K562 (cell line): ENCODE measurements around the gene RPRML. TPM values are rescaled to one million over a fixed set of nuclear protein-coding genes. Genes with fewer than 3 reads are reported as not detected.

Experiments
- ATAC-seq: fragments of 200-7000 bp; cut with Tn5 transposase; 3 replicates; pipeline ENCODE4 v1.9.1; 2020; ENCODE audit warnings: moderate library complexity
- BruUV-seq: library from RNA; stranded (reverse); fragments of 400-500 nt; replicated peaks from 2 replicates; lab custom pipeline; 2021; lab: Mats Ljungman, UMichigan
- CTCF ChIA-PET: fragments of 300-600 bp; formaldehyde crosslinking; extraction: SDS; loops from one replicate; lab custom pipeline; 2021; ENCODE audit warnings: low intra/inter-chr PET ratio; lab: Yijun Ruan, JAX
- POLR2A ChIA-PET: fragments of 300-600, 350-650 bp; sonication (Branson Sonifier 250); formaldehyde crosslinking; extraction: SDS; loops from one replicate; lab custom pipeline; 2021; ENCODE audit warnings: antibody characterized with exemption, inconsistent platforms; lab: Yijun Ruan, JAX
- DNase-seq, 4 experiments: peaks; one replicate each; pipeline versions ENCODE4 v3.0.0 to v3.0.0-alpha.2; 2011 to 2018; ENCODE audit warnings: low spot score in 3 of 4, mixed read lengths in 3 of 4; ENCODE audit errors: extremely low read depth in 1 of 4
- FAIRE-seq: peaks from 2 replicates; lab custom pipeline; 2011; peaks lifted over from hg19 to GRCh38; lab: Jason Lieb, UNC
- H2AFZ ChIP-seq: 2 replicates; pipeline ENCODE4 v1.6.0; 2011; ENCODE audit warnings: low read depth, low read length, control low read depth, inconsistent platforms
- H3K27ac ChIP-seq: fragments of 200-600 bp; 3 replicates; pipeline ENCODE4 v1.8.0; 2011; ENCODE audit warnings: low read depth, mild to moderate bottlenecking, control low read depth, inconsistent platforms, low read length, moderate library complexity, mixed read lengths; ENCODE audit errors: extremely low read depth
- H3K27me3 ChIP-seq, 2 experiments: fragments of 300-600 bp in 1 of 2; 2 replicates in 1 of 2; 3 replicates in 1 of 2; pipeline versions ENCODE4 v1.6.0 to v1.8.0; 2011; ENCODE audit warnings: inconsistent platforms in 2 of 2, low read length in 2 of 2, mild to moderate bottlenecking in 1 of 2, mixed read lengths in 1 of 2, moderate library complexity in 1 of 2; ENCODE audit not compliant: control insufficient read depth in 2 of 2, insufficient read depth in 2 of 2
- H3K36me3 ChIP-seq: fragments of 300-600 bp; 3 replicates; pipeline ENCODE4 v1.8.0; 2011; ENCODE audit warnings: mild to moderate bottlenecking, low read length, inconsistent platforms; ENCODE audit not compliant: control insufficient read depth, insufficient read depth
- H3K4me1 ChIP-seq, 2 experiments: fragments of 200-600 bp in 1 of 2; replicated peaks in 1 of 2; 2 replicates in 1 of 2; 3 replicates in 1 of 2; pipeline versions ENCODE4 v1.5.1 to v1.8.0; 2011; ENCODE audit warnings: inconsistent platforms in 2 of 2, low read length in 2 of 2, mild to moderate bottlenecking in 1 of 2, mixed read lengths in 1 of 2, moderate library complexity in 1 of 2; ENCODE audit not compliant: control insufficient read depth in 2 of 2, insufficient read depth in 2 of 2
- H3K4me2 ChIP-seq: 2 replicates; pipeline ENCODE4 v1.6.1; 2011; ENCODE audit warnings: low read length, control low read depth, inconsistent platforms, mixed read lengths; ENCODE audit not compliant: insufficient read depth
- H3K4me3 ChIP-seq: fragments of 200-600 bp; sonication (generic), shearing (Covaris generic); 2 replicates; pipeline ENCODE4 v1.5.1; 2016; ENCODE audit warnings: control low read depth, inconsistent platforms
- H3K79me2 ChIP-seq: fragments of 200-600 bp; 3 replicates; pipeline ENCODE4 v1.8.0; 2011; ENCODE audit warnings: low read length, inconsistent platforms; ENCODE audit not compliant: control insufficient read depth, insufficient read depth
- H3K9ac ChIP-seq, 2 experiments: 2 replicates each; pipeline versions ENCODE4 v1.6.0 to v1.6.1; 2011; ENCODE audit warnings: low read depth in 2 of 2, low read length in 2 of 2, control low read depth in 1 of 2, inconsistent platforms in 1 of 2, mild to moderate bottlenecking in 1 of 2, mixed read lengths in 1 of 2; ENCODE audit not compliant: insufficient read depth in 1 of 2
- H3K9me1 ChIP-seq: one replicate; pipeline ENCODE4 v1.6.0; 2011; ENCODE audit warnings: inconsistent platforms, mild to moderate bottlenecking, low read length, moderate library complexity; ENCODE audit not compliant: control insufficient read depth, insufficient read depth
- H3K9me3 ChIP-seq: replicated peaks from 2 replicates; pipeline ENCODE4 v1.5.1; 2011; ENCODE audit warnings: low read depth, low read length, inconsistent platforms; ENCODE audit not compliant: control insufficient read depth, insufficient read depth
- H4K20me1 ChIP-seq: replicated peaks from 2 replicates; pipeline ENCODE4 v1.6.1; 2011; ENCODE audit warnings: low read length, inconsistent platforms, mixed read lengths; ENCODE audit not compliant: control insufficient read depth, insufficient read depth
- CAMTA2 ChIP-seq: fragments of 250-450 bp; sonication (Bioruptor Pico); conservative IDR thresholded peaks from 2 replicates; pipeline ENCODE4 v1.5.1; 2022
- CBFB ChIP-seq: sonication (generic); formaldehyde crosslinking; IDR thresholded peaks from 2 replicates; pipeline ENCODE4 v1.4.0; 2020; ENCODE audit warnings: mild to moderate bottlenecking, missing genetic modification reagents
- HOXB6 ChIP-seq: fragments of 250-450 bp; sonication (Bioruptor Pico); IDR thresholded peaks from 2 replicates; pipeline ENCODE4 v1.5.1; 2022; ENCODE audit warnings: mild to moderate bottlenecking, borderline replicate concordance
- ILF3 ChIP-seq: fragments of 450-650 bp; IDR thresholded peaks from 2 replicates; pipeline ENCODE4 v1.6.1; 2018; ENCODE audit warnings: antibody characterized with exemption, mild to moderate bottlenecking, moderate library complexity, borderline replicate concordance
- MAZ ChIP-seq, 2 experiments: fragments of 450-650 bp in 1 of 2; sonication (generic) in 1 of 2; formaldehyde crosslinking; IDR thresholded peaks in 1 of 2; conservative IDR thresholded peaks in 1 of 2; 2 replicates each; pipeline versions ENCODE4 v1.4.0 to v1.5.0; 2020; ENCODE audit warnings: mild to moderate bottlenecking in 1 of 2, missing genetic modification reagents in 1 of 2
- NONO ChIP-seq, 2 experiments: fragments of 200-400 bp in 1 of 2; fragments of 450-650 bp in 1 of 2; formaldehyde crosslinking in 1 of 2; IDR thresholded peaks; 2 replicates each; pipeline ENCODE4 v1.6.1; 2017; ENCODE audit warnings: low read depth in 2 of 2, mild to moderate bottlenecking in 2 of 2, moderate library complexity in 2 of 2, low read length in 1 of 2
- PHB2 ChIP-seq: fragments of 450-650 bp; IDR thresholded peaks from 2 replicates; pipeline ENCODE4 v1.6.1; 2017; ENCODE audit warnings: low read depth
- RB1 ChIP-seq: fragments of 450-650 bp; IDR thresholded peaks from 2 replicates; pipeline ENCODE4 v1.6.1; 2017; ENCODE audit warnings: low read depth, mild to moderate bottlenecking
- SETDB1 ChIP-seq: IDR thresholded peaks from one replicate; pipeline ENCODE4 v1.6.1; 2012; ENCODE audit warnings: low read length, control low read depth, inconsistent platforms
- TAF15 ChIP-seq: fragments of 200-400 bp; formaldehyde crosslinking; IDR thresholded peaks from 2 replicates; pipeline ENCODE4 v1.6.1; 2017; ENCODE audit warnings: mild to moderate bottlenecking, low read depth, low read length, moderate library complexity
- TEAD4 ChIP-seq, 2 experiments: sonication (generic) in 1 of 2; formaldehyde crosslinking in 1 of 2; IDR thresholded peaks; 2 replicates each; pipeline versions ENCODE4 v1.6.1 to v1.8.0; 2012 to 2022; ENCODE audit warnings: borderline replicate concordance in 1 of 2, inconsistent platforms in 1 of 2, low read length in 1 of 2, mild to moderate bottlenecking in 1 of 2, missing genetic modification reagents in 1 of 2
- ZNF282 ChIP-seq: sonication (generic); formaldehyde crosslinking; IDR thresholded peaks from 2 replicates; pipeline ENCODE4 v1.8.1; 2023; ENCODE audit warnings: missing genetic modification reagents
- WGBS: fragments of 100-300 bp; shearing (Covaris generic); methylation state at CpG from one replicate; pipeline ENCODE4 v1.1.6; 2016; ENCODE audit warnings: low coverage, mixed read lengths; ENCODE audit not compliant: insufficient coverage; ENCODE audit errors: missing lambda C conversion rate; 5-methylcytosine and 5-hydroxymethylcytosine counted together
- in situ Hi-C: fragments of 300-500 bp; cut with MboI; formaldehyde crosslinking; loops from 4 replicates; pipeline ENCODE4 v1.15.0; 2018; ENCODE audit warnings: inconsistent platforms, mixed read lengths
- intact Hi-C: fragments of 100-400 bp; cut with micrococcal nuclease; formaldehyde crosslinking; loops from 2 replicates; pipeline ENCODE4 v1.14.2; 2022
- polyA plus RNA-seq, 8 experiments: library from polyadenylated mRNA; depleted of rRNA in 4 of 8; stranded (reverse) in 5 of 8; unstranded in 3 of 8; fragments of >200 nt; fragmentation: Nextera tagmentation in 2 of 8; fragmentation: Illumina TruSeq in 1 of 8; extraction: Ambion mirVana in 2 of 8; extraction: Trizol in 1 of 8; gene quantifications; 2 replicates each; pipeline versions ENCODE4 v1.2.1 to v1.2.3, GENCODE V29; 2011 to 2014; ENCODE audit warnings: inconsistent platforms in 1 of 8, missing spikeins in 1 of 8
- total RNA-seq, 7 experiments: library from RNA; depleted of rRNA in 6 of 7; stranded (reverse); fragments of >200 nt in 6 of 7; fragmentation: Illumina TruSeq in 2 of 7; extraction: Trizol in 2 of 7; gene quantifications; 2 replicates each; pipeline versions ENCODE4 v1.2.1 to v1.2.3, GENCODE V29; 2011 to 2021; ENCODE audit warnings: low replicate concordance in 1 of 7
- TF ChIP-seq, protein P1 (sequence below): fragments of 250-450 bp; sonication (Bioruptor Pico); IDR thresholded peaks from 2 replicates; pipeline ENCODE4 v1.9.0; 2021; ENCODE audit warnings: mild to moderate bottlenecking
- TF ChIP-seq, protein P2 (sequence below), 3 experiments: IDR thresholded peaks in 2 of 3; conservative IDR thresholded peaks in 1 of 3; 2 replicates each; pipeline ENCODE4 v1.5.1; 2011 to 2012; ENCODE audit warnings: low read length in 3 of 3, mild to moderate bottlenecking in 3 of 3, control low read depth in 2 of 3, improper control_type of control experiment in 1 of 3, inconsistent platforms in 1 of 3, low read depth in 1 of 3, mixed read lengths in 1 of 3, moderate library complexity in 1 of 3; ENCODE audit not compliant: insufficient read depth in 2 of 3
- TF ChIP-seq, protein P3 (sequence below): fragments of 200-800 bp; sonication (Bioruptor generic); IDR thresholded peaks from 2 replicates; pipeline ENCODE4 v1.6.1; 2017; ENCODE audit warnings: missing genetic modification characterization, missing compliant biosample characterization

Gene RPRML
- total and polyA plus RNA-seq, 9 of the 15 experiments (the other 6 are each of a cell fraction or from before 2014, with no cell fraction given): not detected

DNA sequence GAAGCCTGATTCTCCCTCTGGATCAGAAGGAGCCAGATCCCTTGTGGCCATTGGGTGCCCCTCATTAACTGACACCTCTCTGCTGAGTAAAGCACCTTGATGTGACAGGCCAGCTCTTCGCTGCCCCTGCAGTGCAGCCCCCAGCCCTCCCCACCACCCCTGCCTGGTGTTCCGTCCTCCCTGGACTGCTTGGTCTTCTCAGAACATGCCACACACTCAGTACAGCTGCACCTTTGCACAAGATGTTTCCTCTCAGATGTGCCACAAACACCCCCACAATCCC is 35.9 kb downstream of the RPRML start (continued):
- TF ChIP-seq, protein P1, sequence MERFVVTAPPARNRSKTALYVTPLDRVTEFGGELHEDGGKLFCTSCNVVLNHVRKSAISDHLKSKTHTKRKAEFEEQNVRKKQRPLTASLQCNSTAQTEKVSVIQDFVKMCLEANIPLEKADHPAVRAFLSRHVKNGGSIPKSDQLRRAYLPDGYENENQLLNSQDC (CRISPR knock-in tag): no peak

DNA sequence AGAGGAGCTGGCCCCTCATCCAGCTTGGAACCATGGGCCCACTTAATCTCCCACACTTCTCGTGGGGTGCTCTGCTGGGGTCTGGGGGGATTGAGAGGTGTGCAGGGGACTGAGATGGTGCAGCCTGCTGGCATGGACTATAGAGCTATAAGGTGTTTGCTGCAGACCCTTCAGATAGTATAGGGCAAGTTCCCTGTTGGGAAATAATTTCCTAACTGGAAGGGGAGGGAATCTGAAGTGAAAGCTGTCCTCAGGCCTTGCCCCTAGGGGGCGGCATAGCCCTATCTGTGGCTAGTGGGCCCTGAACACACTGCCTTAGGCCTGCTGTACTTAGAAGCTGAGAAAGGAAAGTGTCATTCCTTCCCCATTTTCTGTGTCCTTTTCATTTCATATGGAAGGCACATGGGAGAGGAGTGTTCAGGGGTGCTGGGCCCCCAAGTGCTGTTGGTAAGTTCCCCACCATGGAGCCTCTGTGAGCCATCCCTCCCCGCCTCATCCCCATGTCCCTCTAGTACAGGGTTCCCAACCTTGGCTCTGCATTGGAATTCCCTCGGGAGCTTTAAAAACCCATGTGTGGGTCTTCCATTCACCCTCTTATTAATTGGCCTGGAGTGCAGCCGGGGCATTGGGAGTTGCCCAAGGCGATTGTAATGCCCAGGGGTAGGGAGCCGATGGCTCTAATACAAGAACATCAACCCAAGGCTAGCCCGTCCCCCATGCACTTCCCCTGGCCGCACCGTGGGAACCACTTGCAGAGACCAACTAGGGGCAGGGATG is 36.4 kb downstream of the RPRML start:
- DNase-seq (peak; percentile 78 to 84 (median 82)), FAIRE-seq (peak; percentile 95), ATAC-seq (peak; percentile 89)
- H2AFZ ChIP-seq: no peak overlapping the region
- WGBS: 73% methylated on average over 10 of the region's 10 CpGs
- no peak overlapping the region for H3K4me2 ChIP-seq
- H3K79me2 ChIP-seq: no peaks in the 10 kb centered on the region
- peak overlapping the region in 1 of 2 experiments; percentile 15; a peak in 1 of 4 replicates for H3K9ac ChIP-seq
- ChIA-PET CTCF (interaction anchor here (0.7 to 2.6 kb wide), 3 partner anchors 372 to 673 kb away, joined by 3 to 11 read pairs (median 4); no protein-coding TSS in a partner anchor), POLR2A (interaction anchor here (0.6 to 1.7 kb wide), 20 partner anchors 8 to 1092 kb away, joined by 3 to 7 read pairs (median 4); no protein-coding TSS in a partner anchor)
- peaks cover 28% of the 10 kb centered on the region for H4K20me1 ChIP-seq
- no peak overlapping the region for H3K27ac ChIP-seq
- H3K9me3 ChIP-seq: no peaks in the 10 kb centered on the region
- intact Hi-C loops: loop anchor here (1.0 to 5.0 kb wide), 3 partner anchors 40 to 375 kb away; no protein-coding TSS in a partner anchor
- H3K4me3 ChIP-seq: no peak overlapping the region
- peaks cover 34% of the 10 kb centered on the region for H3K36me3 ChIP-seq
- no TSS peak for BruUV-seq
- in situ Hi-C loops: no loop called here
- H3K27me3 ChIP-seq: peaks cover 0 to 8% of the 10 kb centered on the region in 2 experiments; a peak in 2 of 5 replicates
- no peaks in the 10 kb centered on the region for H3K9me1 ChIP-seq
- H3K4me1 ChIP-seq: peaks cover 11 to 12% of the 10 kb centered on the region in 2 experiments
- TF ChIP-seq MAZ (CRISPR knock-in tag; conservative IDR thresholded peaks at IDR 0.05 in 1 of 2, IDR thresholded peaks at IDR 0.05 in 1 of 2): no peak
- TF ChIP-seq, protein P2, sequence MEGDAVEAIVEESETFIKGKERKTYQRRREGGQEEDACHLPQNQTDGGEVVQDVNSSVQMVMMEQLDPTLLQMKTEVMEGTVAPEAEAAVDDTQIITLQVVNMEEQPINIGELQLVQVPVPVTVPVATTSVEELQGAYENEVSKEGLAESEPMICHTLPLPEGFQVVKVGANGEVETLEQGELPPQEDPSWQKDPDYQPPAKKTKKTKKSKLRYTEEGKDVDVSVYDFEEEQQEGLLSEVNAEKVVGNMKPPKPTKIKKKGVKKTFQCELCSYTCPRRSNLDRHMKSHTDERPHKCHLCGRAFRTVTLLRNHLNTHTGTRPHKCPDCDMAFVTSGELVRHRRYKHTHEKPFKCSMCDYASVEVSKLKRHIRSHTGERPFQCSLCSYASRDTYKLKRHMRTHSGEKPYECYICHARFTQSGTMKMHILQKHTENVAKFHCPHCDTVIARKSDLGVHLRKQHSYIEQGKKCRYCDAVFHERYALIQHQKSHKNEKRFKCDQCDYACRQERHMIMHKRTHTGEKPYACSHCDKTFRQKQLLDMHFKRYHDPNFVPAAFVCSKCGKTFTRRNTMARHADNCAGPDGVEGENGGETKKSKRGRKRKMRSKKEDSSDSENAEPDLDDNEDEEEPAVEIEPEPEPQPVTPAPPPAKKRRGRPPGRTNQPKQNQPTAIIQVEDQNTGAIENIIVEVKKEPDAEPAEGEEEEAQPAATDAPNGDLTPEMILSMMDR (IDR thresholded peaks at IDR 0.05 in 2 of 3, conservative IDR thresholded peaks at IDR 0.05 in 1 of 3; ENCODE audit: insufficient read depth in 2 of 3, low read depth in 1 of 3, low read length in 3 of 3): peak; percentile 84 to 94 (median 93)
- no peak for TF ChIP-seq SETDB1
- TF ChIP-seq ILF3: 0 out of 2 replicates have a peak, but pooled peaks have one; percentile 31
- no peak for TF ChIP-seq TAF15
- no peak for TF ChIP-seq HOXB6 (CRISPR knock-in tag)
- TF ChIP-seq, protein P3, sequence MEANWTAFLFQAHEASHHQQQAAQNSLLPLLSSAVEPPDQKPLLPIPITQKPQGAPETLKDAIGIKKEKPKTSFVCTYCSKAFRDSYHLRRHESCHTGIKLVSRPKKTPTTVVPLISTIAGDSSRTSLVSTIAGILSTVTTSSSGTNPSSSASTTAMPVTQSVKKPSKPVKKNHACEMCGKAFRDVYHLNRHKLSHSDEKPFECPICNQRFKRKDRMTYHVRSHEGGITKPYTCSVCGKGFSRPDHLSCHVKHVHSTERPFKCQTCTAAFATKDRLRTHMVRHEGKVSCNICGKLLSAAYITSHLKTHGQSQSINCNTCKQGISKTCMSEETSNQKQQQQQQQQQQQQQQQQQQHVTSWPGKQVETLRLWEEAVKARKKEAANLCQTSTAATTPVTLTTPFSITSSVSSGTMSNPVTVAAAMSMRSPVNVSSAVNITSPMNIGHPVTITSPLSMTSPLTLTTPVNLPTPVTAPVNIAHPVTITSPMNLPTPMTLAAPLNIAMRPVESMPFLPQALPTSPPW (CRISPR knock-in tag): no peak
- 0 out of 2 replicates have a peak, but pooled peaks have one; percentile 16 for TF ChIP-seq TEAD4 (IDR thresholded peaks at IDR 0.05; ENCODE audit: low read length)
- no peak for TF ChIP-seq TEAD4 (CRISPR knock-in tag; IDR thresholded peaks at IDR 0.05; ENCODE audit: borderline replicate concordance)
- TF ChIP-seq ZNF282 (CRISPR knock-in tag): 0 out of 2 replicates have a peak, but pooled peaks have one; percentile 30
- TF ChIP-seq RB1: peak; percentile 59; the same call in 1 of the 2 replicates
- TF ChIP-seq CAMTA2 (CRISPR knock-in tag): no peak
- no peak for TF ChIP-seq PHB2
- TF ChIP-seq CBFB: no peak
- 0 out of 4 replicates have a peak, but pooled peaks of 1 of the 2 experiments have one; percentile 36 for TF ChIP-seq NONO (IDR thresholded peaks at IDR 0.05; ENCODE audit: low read depth in 2 of 2, low read length in 1 of 2)
